Liver (tissue), 3 donors: ENCODE results near the gene YWHAE.

Experiments
- ATF3 ChIP-seq: IDR thresholded peaks from 2 replicates; pipeline ENCODE4 v1.6.1; 2016; ENCODE audit warnings: antibody characterized with exemption
- EGR1 ChIP-seq, 2 donors: IDR thresholded peaks; 2 replicates each; pipeline ENCODE4 v1.6.1; 2016 to 2018; ENCODE audit warnings: antibody characterized with exemption in 2 of 2, low read depth in 2 of 2
- FOXA2 ChIP-seq: IDR thresholded peaks from 2 replicates; pipeline ENCODE4 v1.6.1; 2016; ENCODE audit warnings: antibody characterized with exemption
- HNF4A ChIP-seq, 2 donors: conservative IDR thresholded peaks; 2 replicates each; pipeline ENCODE4 v1.6.1; 2016; ENCODE audit warnings: antibody characterized with exemption in 2 of 2, mild to moderate bottlenecking in 2 of 2
- JUND ChIP-seq, 2 donors: IDR thresholded peaks; 2 replicates each; pipeline ENCODE4 v1.6.1; 2016; ENCODE audit warnings: antibody characterized with exemption in 2 of 2
- RAD21 ChIP-seq, 2 donors: IDR thresholded peaks; 2 replicates each; pipeline ENCODE4 v1.6.1; 2016; ENCODE audit warnings: antibody characterized with exemption in 2 of 2, mild to moderate bottlenecking in 2 of 2
- RXRA ChIP-seq, 2 donors: IDR thresholded peaks; 2 replicates each; pipeline ENCODE4 v1.6.1; 2017 to 2018; ENCODE audit warnings: antibody characterized with exemption in 2 of 2, mild to moderate bottlenecking in 1 of 2
- SP1 ChIP-seq: IDR thresholded peaks from 2 replicates; pipeline ENCODE4 v1.6.1; 2018; ENCODE audit warnings: antibody characterized with exemption, mild to moderate bottlenecking
- YY1 ChIP-seq: IDR thresholded peaks from 2 replicates; pipeline ENCODE4 v1.6.1; 2016; ENCODE audit warnings: antibody characterized with exemption, mild to moderate bottlenecking
- ZBTB33 ChIP-seq: IDR thresholded peaks from 2 replicates; pipeline ENCODE4 v1.6.1; 2016; ENCODE audit warnings: antibody characterized with exemption
- TF ChIP-seq, protein P1 (sequence below): fragments of 150-350 bp; IDR thresholded peaks from 2 replicates; pipeline ENCODE4 v1.5.1; 2017; ENCODE audit warnings: improper control_type of control experiment, low read depth, low read length; ENCODE audit not compliant: missing input control
- TF ChIP-seq, protein P2 (sequence below): IDR thresholded peaks from 2 replicates; pipeline ENCODE4 v1.6.1; 2016; ENCODE audit warnings: antibody characterized with exemption, mild to moderate bottlenecking
- donor health status: healthy.
- donor health status: healthy.

DNA sequence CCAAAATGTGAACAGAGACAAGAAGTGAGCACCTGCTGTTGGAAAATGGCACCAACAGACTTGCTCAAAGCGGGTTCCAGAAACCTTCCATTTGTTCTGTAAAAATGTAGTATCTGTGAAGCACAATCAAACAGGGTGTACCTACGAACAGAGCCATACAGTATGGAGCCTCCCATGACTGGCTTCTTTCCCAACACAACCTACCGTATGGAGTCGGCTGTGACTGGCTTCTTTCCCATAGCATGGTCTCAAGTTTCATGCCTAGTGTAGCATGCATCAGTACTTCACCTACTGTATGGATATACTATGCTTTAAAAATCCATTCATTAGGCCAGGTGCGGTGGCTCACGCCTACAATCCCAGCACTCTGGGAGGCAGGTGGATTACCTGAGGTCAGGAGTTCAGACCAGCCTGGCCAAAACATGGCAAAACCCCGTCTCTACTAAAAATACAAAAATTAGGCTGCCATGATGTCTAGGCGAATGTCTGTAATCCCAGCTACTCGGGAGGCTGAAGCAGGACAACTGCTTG lies 26.2 kb downstream of the YWHAE start:
- TF ChIP-seq ATF3 (no peak), YY1 (no peak), ZBTB33 (no peak), RXRA (IDR thresholded peaks at IDR 0.05) (no peak), JUND (IDR thresholded peaks at IDR 0.05) (no peak), EGR1 (IDR thresholded peaks at IDR 0.05; ENCODE audit: low read depth in 2 of 2) (no peak), HNF4A (conservative IDR thresholded peaks at IDR 0.05) (no peak), FOXA2 (no peak), SP1 (no peak), RAD21 (IDR thresholded peaks at IDR 0.05) (no peak)
- TF ChIP-seq, protein P1, sequence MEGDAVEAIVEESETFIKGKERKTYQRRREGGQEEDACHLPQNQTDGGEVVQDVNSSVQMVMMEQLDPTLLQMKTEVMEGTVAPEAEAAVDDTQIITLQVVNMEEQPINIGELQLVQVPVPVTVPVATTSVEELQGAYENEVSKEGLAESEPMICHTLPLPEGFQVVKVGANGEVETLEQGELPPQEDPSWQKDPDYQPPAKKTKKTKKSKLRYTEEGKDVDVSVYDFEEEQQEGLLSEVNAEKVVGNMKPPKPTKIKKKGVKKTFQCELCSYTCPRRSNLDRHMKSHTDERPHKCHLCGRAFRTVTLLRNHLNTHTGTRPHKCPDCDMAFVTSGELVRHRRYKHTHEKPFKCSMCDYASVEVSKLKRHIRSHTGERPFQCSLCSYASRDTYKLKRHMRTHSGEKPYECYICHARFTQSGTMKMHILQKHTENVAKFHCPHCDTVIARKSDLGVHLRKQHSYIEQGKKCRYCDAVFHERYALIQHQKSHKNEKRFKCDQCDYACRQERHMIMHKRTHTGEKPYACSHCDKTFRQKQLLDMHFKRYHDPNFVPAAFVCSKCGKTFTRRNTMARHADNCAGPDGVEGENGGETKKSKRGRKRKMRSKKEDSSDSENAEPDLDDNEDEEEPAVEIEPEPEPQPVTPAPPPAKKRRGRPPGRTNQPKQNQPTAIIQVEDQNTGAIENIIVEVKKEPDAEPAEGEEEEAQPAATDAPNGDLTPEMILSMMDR = no peak
- TF ChIP-seq, protein P2, sequence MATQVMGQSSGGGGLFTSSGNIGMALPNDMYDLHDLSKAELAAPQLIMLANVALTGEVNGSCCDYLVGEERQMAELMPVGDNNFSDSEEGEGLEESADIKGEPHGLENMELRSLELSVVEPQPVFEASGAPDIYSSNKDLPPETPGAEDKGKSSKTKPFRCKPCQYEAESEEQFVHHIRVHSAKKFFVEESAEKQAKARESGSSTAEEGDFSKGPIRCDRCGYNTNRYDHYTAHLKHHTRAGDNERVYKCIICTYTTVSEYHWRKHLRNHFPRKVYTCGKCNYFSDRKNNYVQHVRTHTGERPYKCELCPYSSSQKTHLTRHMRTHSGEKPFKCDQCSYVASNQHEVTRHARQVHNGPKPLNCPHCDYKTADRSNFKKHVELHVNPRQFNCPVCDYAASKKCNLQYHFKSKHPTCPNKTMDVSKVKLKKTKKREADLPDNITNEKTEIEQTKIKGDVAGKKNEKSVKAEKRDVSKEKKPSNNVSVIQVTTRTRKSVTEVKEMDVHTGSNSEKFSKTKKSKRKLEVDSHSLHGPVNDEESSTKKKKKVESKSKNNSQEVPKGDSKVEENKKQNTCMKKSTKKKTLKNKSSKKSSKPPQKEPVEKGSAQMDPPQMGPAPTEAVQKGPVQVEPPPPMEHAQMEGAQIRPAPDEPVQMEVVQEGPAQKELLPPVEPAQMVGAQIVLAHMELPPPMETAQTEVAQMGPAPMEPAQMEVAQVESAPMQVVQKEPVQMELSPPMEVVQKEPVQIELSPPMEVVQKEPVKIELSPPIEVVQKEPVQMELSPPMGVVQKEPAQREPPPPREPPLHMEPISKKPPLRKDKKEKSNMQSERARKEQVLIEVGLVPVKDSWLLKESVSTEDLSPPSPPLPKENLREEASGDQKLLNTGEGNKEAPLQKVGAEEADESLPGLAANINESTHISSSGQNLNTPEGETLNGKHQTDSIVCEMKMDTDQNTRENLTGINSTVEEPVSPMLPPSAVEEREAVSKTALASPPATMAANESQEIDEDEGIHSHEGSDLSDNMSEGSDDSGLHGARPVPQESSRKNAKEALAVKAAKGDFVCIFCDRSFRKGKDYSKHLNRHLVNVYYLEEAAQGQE = no peak
